ENCODE results near the gene CYB561D2. TPM values are rescaled to one million over a fixed set of nuclear protein-coding genes. Genes with fewer than 3 reads are reported as not detected.
"Not testable (repeated sequence)": the region's sequence is repeated elsewhere in the genome, so short reads cannot be mapped to it uniquely, and the experiment has no call there.

The CYB561D2 gene
- total RNA-seq: 10 to 100 TPM in 4 of 6 donors, 1 to 10 TPM in 2; 8.6 to 14.2 (median 12.8) TPM
- polyA plus RNA-seq: 10 to 100 TPM; 15.3 to 30.4 TPM

GRCh38 chr3:50350527-50351322 lies at the start of gene CYB561D2, which contains the start of gene NPRL2:
TSS of gene CYB561D2 (plus strand) at chr3:50350862. CDS start at chr3:50351434, 572 bp downstream.
TSS of gene NPRL2 (minus strand) at chr3:50350775. CDS start at chr3:50350652, 123 bp downstream.
- WGBS, 2 donors: 0% methylated on average over 64 of the region's 64 CpGs
- Histone ChIP-seq H3K27ac (peak within 1 kb of the TSS; percentile 82 to 94 (median 92)), H3K9me3 (no peaks in the 10 kb centered on the region), H3K27me3 (no peaks in the 10 kb centered on the region), H3K4me1 (peaks cover 2 to 38% (median 14%) of the 10 kb centered on the region in 3 donors), H3K36me3 (peaks cover 3 to 33% (median 8%) of the 10 kb centered on the region in 3 donors), H3K4me3 (peak within 1 kb of the TSS; percentile 45 to 69 (median 56))
- peak; percentile 98 to 99 (median 98) for DNase-seq
- no peak for FAIRE-seq
- ATAC-seq: peak; percentile 91 to 95 (median 92)
- intact Hi-C loops (cut with DNase I): no loop called here
- TF ChIP-seq CTCF (IDR thresholded peaks at IDR 0.05): no peak

GRCh38 chr3:50302095-50303012 lies 48.3 kb upstream of the CYB561D2 start:
- peak overlapping the region in 2 of 4 donors; percentile 18 to 26 for H3K4me3 ChIP-seq

GRCh38 chr3:50303013-50303815 lies 47.4 kb upstream of the CYB561D2 start, which contains the start of gene HYAL1:
TSS of gene HYAL1 (minus strand) at chr3:50303574. CDS start at chr3:50302956, 618 bp downstream.
- Histone ChIP-seq H3K9me3 (no peaks in the 10 kb centered on the region), H3K36me3 (no peaks in the 10 kb centered on the region), H3K27ac (peak within 1 kb of the TSS; percentile 58 to 78 (median 70)), H3K27me3 (no peaks in the 10 kb centered on the region), H3K4me1 (peaks cover 11 to 14% (median 11%) of the 10 kb centered on the region in 3 donors), H3K4me3 (peak within 1 kb of the TSS in 2 of 4 donors; percentile 18 to 26)
- peak in 3 of 4 donors; percentile 3 to 27 (median 23) for ATAC-seq
- WGBS, 2 donors: 45 to 52% methylated on average over 14 of the region's 14 CpGs
- intact Hi-C loops (cut with DNase I): no loop called here
- DNase-seq: peak in 5 of 6 donors; percentile 58 to 88 (median 73)
- no peak for TF ChIP-seq CTCF (IDR thresholded peaks at IDR 0.05)
- FAIRE-seq: no peak

More at GRCh38 chr3:50302095-50303012, 48.3 kb upstream of the CYB561D2 start:
- ATAC-seq: no peak
- FAIRE-seq: no peak
- H3K4me1 ChIP-seq: peaks cover 11 to 14% (median 11%) of the 10 kb centered on the region in 3 donors
- TF ChIP-seq CTCF (IDR thresholded peaks at IDR 0.05): no peak
- H3K27ac ChIP-seq: peak overlapping the region; percentile 58 to 78 (median 70)
- peak in 1 of 6 donors; percentile 30 for DNase-seq
- no peaks in the 10 kb centered on the region for H3K36me3 ChIP-seq
- H3K27me3 ChIP-seq: no peaks in the 10 kb centered on the region
- 81 to 84% methylated on average over 32 of the region's 32 CpGs for WGBS, 2 donors
- intact Hi-C loops (cut with DNase I): no loop called here
- H3K9me3 ChIP-seq: no peaks in the 10 kb centered on the region

GRCh38 chr3:50304601-50305000 lies 46.1 kb upstream of the CYB561D2 start:
- ATAC-seq: no peak
- Histone ChIP-seq H3K4me1 (peaks cover 8 to 12% (median 8%) of the 10 kb centered on the region in 3 donors), H3K9me3 (no peaks in the 10 kb centered on the region), H3K27me3 (no peaks in the 10 kb centered on the region), H3K36me3 (no peaks in the 10 kb centered on the region), H3K27ac (no peak overlapping the region), H3K4me3 (no peak overlapping the region)
- TF ChIP-seq CTCF (IDR thresholded peaks at IDR 0.05): no peak
- intact Hi-C loops (cut with DNase I): no loop called here
- FAIRE-seq: no peak
- DNase-seq: no peak

- 92 to 93% methylated on average over 16 to 32 of the region's 32 CpGs for WGBS, 2 donors
- H3K27me3 ChIP-seq; DNase-seq; H3K27ac ChIP-seq; intact Hi-C loops (cut with DNase I); FAIRE-seq; H3K4me3 ChIP-seq; H3K9me3 ChIP-seq; H3K36me3 ChIP-seq; H3K4me1 ChIP-seq; ATAC-seq: not testable (repeated sequence)
Observed at GRCh38 chr3:50312041-50312440, 38.6 kb upstream of the CYB561D2 start.
